ENCODE measurements around the gene ODAD2.
"Not testable (repeated sequence)": the region's sequence is repeated elsewhere in the genome, so short reads cannot be mapped to it uniquely, and the experiment has no call there.

The ODAD2 gene

DNA sequence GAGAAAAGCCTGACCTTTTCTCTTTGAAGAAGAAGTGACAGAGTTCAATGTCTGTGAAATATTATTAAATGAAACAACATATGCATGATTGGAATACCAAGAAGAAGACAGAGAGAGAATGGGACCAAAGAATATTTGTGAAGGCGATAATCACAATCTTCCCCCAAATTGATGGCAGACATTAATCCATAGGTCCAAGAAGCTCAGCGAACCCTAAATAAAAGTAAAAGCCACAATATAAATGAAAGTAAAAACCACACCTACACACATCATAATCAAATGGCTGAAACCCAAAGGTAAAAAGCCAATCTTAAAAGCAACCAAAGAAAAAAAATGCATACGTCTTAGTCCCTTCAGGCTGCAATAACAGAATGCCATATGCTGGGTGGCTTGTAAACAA lies 84.0 kb downstream of the ODAD2 start:
- Histone ChIP-seq H3K36me3 (ENCODE audit: control insufficient read depth, insufficient read depth, low read length) (no peaks in the 10 kb centered on the region), H2AK5ac (ENCODE audit: low read length) (no peak overlapping the region), H2BK120ac (ENCODE audit: low read depth, low read length) (no peak overlapping the region), H2BK5ac (ENCODE audit: low read length) (no peak overlapping the region), H3K79me1 (ENCODE audit: low read length) (no peaks in the 10 kb centered on the region), H3K56ac (ENCODE audit: low read length) (no peak overlapping the region), H4K8ac (ENCODE audit: low read depth, low read length) (no peak overlapping the region), H3K23ac (ENCODE audit: low read length) (no peak overlapping the region), H3K79me2 (ENCODE audit: control insufficient read depth, insufficient read depth, low read length) (no peaks in the 10 kb centered on the region), H3K18ac (ENCODE audit: low read length) (no peak overlapping the region), H4K5ac (ENCODE audit: low read length) (no peak overlapping the region), H3K4me2 (ENCODE audit: low read length) (no peak overlapping the region), H2BK15ac (replicated peaks; ENCODE audit: low read depth) (no peak overlapping the region), H3K27ac (ENCODE audit: low read depth, low read length) (no peak overlapping the region), H3K9ac (ENCODE audit: low read length) (no peak overlapping the region), H3K4me3 (ENCODE audit: low read length) (no peak overlapping the region), H3K4me1 (ENCODE audit: control insufficient read depth, low read depth, low read length) (peaks cover 8% of the 10 kb centered on the region), H3K4ac (ENCODE audit: low read depth, low read length) (no peak overlapping the region), H3K27me3 (ENCODE audit: insufficient read depth, low read length, poor library complexity) (no peaks in the 10 kb centered on the region)
- no CpG with 5 or more reads among the region's 3 CpGs for WGBS (ENCODE audit: extremely low coverage, insufficient coverage, low lambda C conversion rate)
- DNase-seq: no peak

GRCh38 chr10:27912231-27912630 lies 86.6 kb downstream of the ODAD2 start:
- Histone ChIP-seq H3K27me3 (ENCODE audit: insufficient read depth, low read length, poor library complexity) (no peaks in the 10 kb centered on the region), H2BK5ac (ENCODE audit: low read length) (no peak overlapping the region), H2BK15ac (replicated peaks; ENCODE audit: low read depth) (no peak overlapping the region), H3K79me1 (ENCODE audit: low read length) (no peaks in the 10 kb centered on the region), H4K8ac (ENCODE audit: low read depth, low read length) (no peak overlapping the region), H3K18ac (ENCODE audit: low read length) (peak overlapping the region; percentile 39), H3K79me2 (ENCODE audit: control insufficient read depth, insufficient read depth, low read length) (no peaks in the 10 kb centered on the region), H2BK120ac (ENCODE audit: low read depth, low read length) (no peak overlapping the region), H3K23ac (ENCODE audit: low read length) (no peak overlapping the region), H3K56ac (ENCODE audit: low read length) (no peak overlapping the region), H3K4me2 (ENCODE audit: low read length) (no peak overlapping the region), H2AK5ac (ENCODE audit: low read length) (no peak overlapping the region), H3K9ac (ENCODE audit: low read length) (no peak overlapping the region), H3K4me3 (ENCODE audit: low read length) (no peak overlapping the region), H4K5ac (ENCODE audit: low read length) (no peak overlapping the region), H3K4ac (ENCODE audit: low read depth, low read length) (no peak overlapping the region), H3K27ac (ENCODE audit: low read depth, low read length) (no peak overlapping the region), H3K36me3 (ENCODE audit: control insufficient read depth, insufficient read depth, low read length) (no peaks in the 10 kb centered on the region), H3K4me1 (ENCODE audit: control insufficient read depth, low read depth, low read length) (peaks cover 8% of the 10 kb centered on the region)
- WGBS (ENCODE audit: extremely low coverage, insufficient coverage, low lambda C conversion rate): no CpG with 5 or more reads among the region's 3 CpGs
- DNase-seq: no peak

DNA sequence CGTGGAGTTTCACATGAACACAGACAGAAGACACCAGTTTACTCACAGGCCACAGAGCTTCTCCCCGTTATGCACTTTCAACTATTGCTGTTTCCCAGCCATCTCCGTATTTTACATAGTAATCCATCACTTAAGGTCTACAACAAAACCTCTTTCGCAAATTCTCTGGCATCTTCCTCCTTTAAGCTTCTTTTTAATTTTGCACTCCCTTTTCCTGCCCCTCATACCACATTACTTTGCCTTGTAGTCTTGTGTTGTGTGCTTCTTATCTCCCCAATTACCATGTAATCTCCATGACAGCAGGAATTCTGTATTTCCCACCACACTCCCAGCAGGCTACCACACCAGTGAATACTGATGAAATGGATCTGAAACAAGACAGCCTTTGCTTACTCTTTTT lies 87.3 kb downstream of the ODAD2 start:
- peak; percentile 96 for DNase-seq
- H3K4me3 ChIP-seq (ENCODE audit: low read length): no peak overlapping the region

DNA sequence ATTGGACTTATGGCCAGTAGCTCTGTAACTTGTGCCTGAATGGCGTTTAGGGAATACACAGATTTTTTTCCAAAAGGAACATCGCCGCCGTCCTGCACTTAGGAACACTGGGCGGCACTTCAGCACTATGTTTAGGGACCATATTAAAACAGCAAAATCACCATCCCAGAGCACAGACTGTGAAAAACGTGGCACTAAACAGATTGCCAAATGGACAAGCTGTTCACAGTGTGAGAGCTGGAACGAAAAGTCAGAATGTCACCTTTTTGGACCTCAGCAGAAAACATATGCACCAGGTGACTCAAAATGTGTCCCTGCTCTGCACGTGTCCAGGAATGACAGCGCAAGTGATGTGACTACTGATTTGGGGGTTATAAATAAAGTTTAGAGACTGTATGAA lies 87.9 kb downstream of the ODAD2 start:
- no peaks in the 10 kb centered on the region for H3K79me2 ChIP-seq (ENCODE audit: control insufficient read depth, insufficient read depth, low read length)
- H2BK15ac ChIP-seq (replicated peaks; ENCODE audit: low read depth): no peak overlapping the region
- peaks cover 8% of the 10 kb centered on the region for H3K4me1 ChIP-seq (ENCODE audit: control insufficient read depth, low read depth, low read length)
- no peak overlapping the region for H3K4ac ChIP-seq (ENCODE audit: low read depth, low read length)
- no peaks in the 10 kb centered on the region for H3K79me1 ChIP-seq (ENCODE audit: low read length)
- DNase-seq: peak; percentile 8
- WGBS (ENCODE audit: extremely low coverage, insufficient coverage, low lambda C conversion rate): no CpG with 5 or more reads among the region's 9 CpGs
- no peaks in the 10 kb centered on the region for H3K27me3 ChIP-seq (ENCODE audit: insufficient read depth, low read length, poor library complexity)
- H3K36me3 ChIP-seq (ENCODE audit: control insufficient read depth, insufficient read depth, low read length): no peaks in the 10 kb centered on the region
- H3K4me3 ChIP-seq (ENCODE audit: low read length): no peak overlapping the region
- H3K27ac ChIP-seq (ENCODE audit: low read depth, low read length): no peak overlapping the region
- no peak overlapping the region for H3K56ac ChIP-seq (ENCODE audit: low read length)
- H3K18ac ChIP-seq (ENCODE audit: low read length): peak overlapping the region; percentile 3
- H3K4me2 ChIP-seq (ENCODE audit: low read length): no peak overlapping the region
- no peak overlapping the region for H2BK120ac ChIP-seq (ENCODE audit: low read depth, low read length)
- H3K23ac ChIP-seq (ENCODE audit: low read length): no peak overlapping the region
- H4K5ac ChIP-seq (ENCODE audit: low read length): no peak overlapping the region
- peak overlapping the region; percentile 3 for H2AK5ac ChIP-seq (ENCODE audit: low read length)
- H2BK5ac ChIP-seq (ENCODE audit: low read length): no peak overlapping the region
- no peak overlapping the region for H3K9ac ChIP-seq (ENCODE audit: low read length)
- no peak overlapping the region for H4K8ac ChIP-seq (ENCODE audit: low read depth, low read length)

More for the DNA sequence above, 87.3 kb downstream of the ODAD2 start:
- Histone ChIP-seq H3K18ac (ENCODE audit: low read length) (no peak overlapping the region), H2BK5ac (ENCODE audit: low read length) (no peak overlapping the region), H3K56ac (ENCODE audit: low read length) (no peak overlapping the region), H2AK5ac (ENCODE audit: low read length) (no peak overlapping the region), H3K79me1 (ENCODE audit: low read length) (no peaks in the 10 kb centered on the region), H3K27me3 (ENCODE audit: insufficient read depth, low read length, poor library complexity) (no peaks in the 10 kb centered on the region), H3K9ac (ENCODE audit: low read length) (no peak overlapping the region), H3K4me1 (ENCODE audit: control insufficient read depth, low read depth, low read length) (peaks cover 8% of the 10 kb centered on the region), H3K23ac (ENCODE audit: low read length) (no peak overlapping the region), H3K4me2 (ENCODE audit: low read length) (no peak overlapping the region), H3K79me2 (ENCODE audit: control insufficient read depth, insufficient read depth, low read length) (no peaks in the 10 kb centered on the region), H4K5ac (ENCODE audit: low read length) (no peak overlapping the region), H3K4ac (ENCODE audit: low read depth, low read length) (no peak overlapping the region), H3K27ac (ENCODE audit: low read depth, low read length) (no peak overlapping the region), H3K36me3 (ENCODE audit: control insufficient read depth, insufficient read depth, low read length) (no peaks in the 10 kb centered on the region), H4K8ac (ENCODE audit: low read depth, low read length) (no peak overlapping the region), H2BK15ac (replicated peaks; ENCODE audit: low read depth) (no peak overlapping the region), H2BK120ac (ENCODE audit: low read depth, low read length) (no peak overlapping the region)
- WGBS (ENCODE audit: extremely low coverage, insufficient coverage, low lambda C conversion rate): no CpG with 5 or more reads among the region's 4 CpGs

DNA sequence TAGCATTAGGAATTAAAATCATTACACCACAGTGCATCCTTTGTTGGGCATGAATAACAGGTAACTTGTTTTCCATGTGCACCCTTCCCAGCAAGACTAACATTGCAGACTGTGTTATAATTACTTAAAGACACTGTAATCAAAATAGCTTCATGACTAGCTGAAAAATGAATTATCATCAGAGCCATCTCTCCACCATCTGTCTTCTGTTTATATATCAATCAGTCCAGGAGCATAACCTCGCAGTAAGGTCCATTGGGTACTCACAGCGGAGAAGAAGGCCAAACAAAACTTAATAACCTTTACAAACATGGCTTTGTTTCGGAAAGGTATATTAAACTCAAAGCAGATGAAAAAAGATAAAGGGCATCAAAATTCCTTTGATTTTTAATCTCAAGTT lies 90.6 kb downstream of the ODAD2 start:
- Histone ChIP-seq H2BK5ac (ENCODE audit: low read length) (no peak overlapping the region), H2BK15ac (replicated peaks; ENCODE audit: low read depth) (no peak overlapping the region), H3K27me3 (ENCODE audit: insufficient read depth, low read length, poor library complexity) (no peaks in the 10 kb centered on the region), H3K18ac (ENCODE audit: low read length) (no peak overlapping the region), H3K9ac (ENCODE audit: low read length) (no peak overlapping the region), H3K79me1 (ENCODE audit: low read length) (no peaks in the 10 kb centered on the region), H3K79me2 (ENCODE audit: control insufficient read depth, insufficient read depth, low read length) (no peaks in the 10 kb centered on the region), H3K36me3 (ENCODE audit: control insufficient read depth, insufficient read depth, low read length) (no peaks in the 10 kb centered on the region), H2BK120ac (ENCODE audit: low read depth, low read length) (no peak overlapping the region), H2AK5ac (ENCODE audit: low read length) (no peak overlapping the region), H3K23ac (ENCODE audit: low read length) (no peak overlapping the region), H4K8ac (ENCODE audit: low read depth, low read length) (no peak overlapping the region), H3K27ac (ENCODE audit: low read depth, low read length) (no peak overlapping the region), H3K4me2 (ENCODE audit: low read length) (no peak overlapping the region), H3K4me3 (ENCODE audit: low read length) (no peak overlapping the region), H3K4ac (ENCODE audit: low read depth, low read length) (no peak overlapping the region), H3K4me1 (ENCODE audit: control insufficient read depth, low read depth, low read length) (peaks cover 8% of the 10 kb centered on the region), H4K5ac (ENCODE audit: low read length) (no peak overlapping the region), H3K56ac (ENCODE audit: low read length) (no peak overlapping the region)
- no CpG with 5 or more reads among the region's 3 CpGs for WGBS (ENCODE audit: extremely low coverage, insufficient coverage, low lambda C conversion rate)
- no peak for DNase-seq

DNA sequence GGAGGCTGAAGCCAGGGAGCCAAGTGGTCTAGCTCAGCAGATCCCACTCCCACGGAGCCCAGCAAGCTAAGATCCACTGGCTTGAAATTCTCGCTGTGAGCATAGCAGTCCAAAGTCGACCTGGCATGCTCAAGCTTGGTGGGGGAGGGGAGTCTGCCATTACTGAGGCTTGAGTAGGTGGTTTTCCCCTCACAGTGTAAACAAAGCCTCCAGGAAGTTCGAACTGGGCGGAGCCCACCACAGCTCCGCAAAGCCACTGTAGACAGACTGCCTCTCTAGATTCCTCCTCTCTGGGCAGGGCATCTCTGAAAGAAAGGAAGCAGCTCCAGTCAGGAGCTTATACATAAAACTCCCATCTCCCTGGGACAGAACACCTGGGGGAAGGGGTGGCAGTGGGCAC lies 99.4 kb downstream of the ODAD2 start:
- not testable (repeated sequence) for H3K4me1 ChIP-seq (ENCODE audit: control insufficient read depth, low read depth, low read length); H2BK15ac ChIP-seq (replicated peaks; ENCODE audit: low read depth); H3K23ac ChIP-seq (ENCODE audit: low read length); H4K8ac ChIP-seq (ENCODE audit: low read depth, low read length); H2AK5ac ChIP-seq (ENCODE audit: low read length); H2BK120ac ChIP-seq (ENCODE audit: low read depth, low read length); H3K4ac ChIP-seq (ENCODE audit: low read depth, low read length); H4K5ac ChIP-seq (ENCODE audit: low read length); H2BK5ac ChIP-seq (ENCODE audit: low read length); H3K79me2 ChIP-seq (ENCODE audit: control insufficient read depth, insufficient read depth, low read length); H3K18ac ChIP-seq (ENCODE audit: low read length); H3K27me3 ChIP-seq (ENCODE audit: insufficient read depth, low read length, poor library complexity); H3K56ac ChIP-seq (ENCODE audit: low read length); H3K36me3 ChIP-seq (ENCODE audit: control insufficient read depth, insufficient read depth, low read length); H3K79me1 ChIP-seq (ENCODE audit: low read length); H3K4me3 ChIP-seq (ENCODE audit: low read length); H3K9ac ChIP-seq (ENCODE audit: low read length); H3K27ac ChIP-seq (ENCODE audit: low read depth, low read length); H3K4me2 ChIP-seq (ENCODE audit: low read length)
- WGBS (ENCODE audit: extremely low coverage, insufficient coverage, low lambda C conversion rate): no CpG with 5 or more reads among the region's 6 CpGs
- peak; percentile 30 for DNase-seq

All from mesendoderm (in vitro differentiated cells).